GM21390 (cell line): ENCODE results near the gene SIK2.

Experiments used
- ATAC-seq: cut with Tn5 transposase; IDR thresholded peaks from one replicate; pipeline ENCODE4 v1.9.1; 2021; ENCODE audit not compliant: unreplicated experiment

The SIK2 gene

GRCh38 chr11:111727431-111727830 is 125.2 kb downstream of the SIK2 start:
- no peak for ATAC-seq

GRCh38 chr11:111729071-111729830 is 127.0 kb downstream of the SIK2 start:
- no peak for ATAC-seq

GRCh38 chr11:111729831-111730311 is 127.6 kb downstream of the SIK2 start:
- ATAC-seq, result no peak

- ATAC-seq, result no peak
Observed at GRCh38 chr11:111730871-111731591, 128.8 kb downstream of the SIK2 start.

GRCh38 chr11:111731821-111732220 is 129.6 kb downstream of the SIK2 start:
- ATAC-seq, result no peak

- no peak for ATAC-seq
Observed at GRCh38 chr11:111733016-111733415, 130.8 kb downstream of the SIK2 start.

- no peak for ATAC-seq
Observed at GRCh38 chr11:111733611-111734088, 131.4 kb downstream of the SIK2 start.

- no peak for ATAC-seq
Observed at GRCh38 chr11:111734101-111734953, 132.1 kb downstream of the SIK2 start.

- ATAC-seq, result no peak
Observed at GRCh38 chr11:111734954-111735261, 132.7 kb downstream of the SIK2 start.

GRCh38 chr11:111735262-111736116 is 133.2 kb downstream of the SIK2 start:
- no peak for ATAC-seq

- no peak for ATAC-seq
Observed at GRCh38 chr11:111736181-111736590, 133.9 kb downstream of the SIK2 start.

GRCh38 chr11:111736621-111737443 is 134.6 kb downstream of the SIK2 start:
- no peak for ATAC-seq

- no peak for ATAC-seq
Observed at GRCh38 chr11:111737444-111738210, 135.4 kb downstream of the SIK2 start.

- no peak for ATAC-seq
Observed at GRCh38 chr11:111739299-111739698, 137.1 kb downstream of the SIK2 start.

GRCh38 chr11:111741751-111742150 is 139.5 kb downstream of the SIK2 start:
- ATAC-seq, result no peak

GRCh38 chr11:111743700-111744099 is 141.5 kb downstream of the SIK2 start:
- no peak for ATAC-seq

GRCh38 chr11:111745719-111746504 is 143.7 kb downstream of the SIK2 start:
- ATAC-seq, result no peak
